ENCODE results near the gene UST. TPM values are rescaled to one million over a fixed set of nuclear protein-coding genes. Genes with fewer than 3 reads are reported as not detected.

UST gene
- total RNA-seq, 2 experiments from 2014 or later, result 1.5 to 2.3 TPM

- Mint-ChIP-seq H3K4me3 (no peak overlapping the region), H3K9me3 (ENCODE audit: low read depth) (no peaks in the 10 kb centered on the region), H3K27me3 (no peaks in the 10 kb centered on the region), H3K36me3 (peaks cover 15% of the 10 kb centered on the region), H3K4me1 (peaks cover 68% of the 10 kb centered on the region), H3K27ac (peak overlapping the region; percentile 7)
- DNase-seq (no peak), ATAC-seq (no peak)
- CTCF ChIA-PET, result interaction anchor here (1.0 to 3.5 kb wide), 6 partner anchors 12 to 408 kb away, joined by 3 to 28 read pairs (median 8); no protein-coding TSS in a partner anchor
Observed at GRCh38 chr6:149078211-149078782, 331.5 kb downstream of the UST start.

DNA sequence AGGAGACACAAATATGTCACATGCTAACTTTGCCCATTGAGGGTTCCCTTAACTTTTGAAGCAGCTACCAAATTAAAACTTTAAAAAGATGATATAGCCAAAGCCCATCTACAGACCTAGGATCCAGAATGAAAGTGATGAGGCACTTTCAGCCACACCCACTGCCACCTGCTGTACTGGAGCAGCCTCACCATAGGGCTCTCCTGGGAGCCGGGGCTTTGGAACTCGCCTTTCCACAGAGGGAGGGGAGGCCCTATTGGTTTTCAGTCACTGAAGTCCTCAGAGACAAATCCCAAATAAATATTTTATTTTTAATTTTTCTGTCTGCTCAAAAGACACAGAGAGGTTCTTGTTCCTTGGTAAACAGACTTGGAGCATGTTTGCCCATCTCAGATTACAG, 332.6 kb downstream of the UST start:
- ATAC-seq, result no peak

GRCh38 chr6:149079911-149080491, 333.2 kb downstream of the UST start:
- Mint-ChIP-seq H3K27ac (peak overlapping the region; percentile 31), H3K4me1 (peaks cover 85% of the 10 kb centered on the region), H3K4me3 (no peak overlapping the region), H3K36me3 (peaks cover 19% of the 10 kb centered on the region), H3K9me3 (ENCODE audit: low read depth) (no peaks in the 10 kb centered on the region), H3K27me3 (no peaks in the 10 kb centered on the region)
- DNase-seq (no peak), ATAC-seq (no peak)
- CTCF ChIA-PET, result interaction anchor here (0.8 to 1.8 kb wide), 9 partner anchors 14 to 353 kb away, joined by 3 to 12 read pairs (median 5); no protein-coding TSS in a partner anchor

More for the DNA sequence above, 332.6 kb downstream of the UST start:
- peaks cover 15% of the 10 kb centered on the region for H3K36me3 Mint-ChIP-seq
- no peaks in the 10 kb centered on the region for H3K27me3 Mint-ChIP-seq
- no peak for DNase-seq
- no peak overlapping the region for H3K27ac Mint-ChIP-seq
- no peaks in the 10 kb centered on the region for H3K9me3 Mint-ChIP-seq (ENCODE audit: low read depth)
- CTCF ChIA-PET, result interaction anchor here (0.9 to 1.8 kb wide), 3 partner anchors 50 to 353 kb away, joined by 3 to 12 read pairs (median 10); no protein-coding TSS in a partner anchor
- no peak overlapping the region for H3K4me3 Mint-ChIP-seq
- peaks cover 80% of the 10 kb centered on the region for H3K4me1 Mint-ChIP-seq

GRCh38 chr6:149080511-149080910, 333.7 kb downstream of the UST start:
- no peak for DNase-seq
- no peaks in the 10 kb centered on the region for H3K9me3 Mint-ChIP-seq (ENCODE audit: low read depth)
- no peak overlapping the region for H3K4me3 Mint-ChIP-seq
- CTCF ChIA-PET, result interaction anchor here (0.8 to 1.8 kb wide), 11 partner anchors 14 to 353 kb away, joined by 3 to 12 read pairs (median 5); no protein-coding TSS in a partner anchor
- ATAC-seq, result no peak
- no peaks in the 10 kb centered on the region for H3K27me3 Mint-ChIP-seq
- H3K27ac Mint-ChIP-seq, result peak overlapping the region; percentile 33
- peaks cover 21% of the 10 kb centered on the region for H3K36me3 Mint-ChIP-seq
- peaks cover 87% of the 10 kb centered on the region for H3K4me1 Mint-ChIP-seq

DNA sequence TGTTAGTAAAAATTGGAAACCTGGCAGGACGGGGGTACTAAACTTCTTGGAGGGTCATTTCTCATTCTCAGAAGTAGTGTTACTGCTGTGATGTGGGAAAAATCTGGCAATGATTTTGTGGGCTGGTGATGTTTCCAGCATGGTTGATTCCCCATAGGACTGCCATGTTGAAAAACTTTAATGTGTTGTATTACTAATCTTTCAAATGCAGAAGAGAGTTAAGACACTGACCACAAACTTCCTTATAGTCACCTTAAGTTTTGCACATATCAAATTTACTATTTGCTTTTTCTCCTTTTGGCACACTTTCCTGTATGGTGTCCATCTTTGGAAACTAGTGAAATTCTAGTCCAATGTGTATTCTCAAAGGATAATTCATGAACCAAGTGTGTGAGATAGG, 334.5 kb downstream of the UST start:
- CTCF ChIA-PET, result interaction anchor here (0.8 to 1.8 kb wide), 9 partner anchors 13 to 352 kb away, joined by 3 to 12 read pairs (median 5); no protein-coding TSS in a partner anchor
- Mint-ChIP-seq H3K4me1 (peaks cover 86% of the 10 kb centered on the region), H3K27me3 (no peaks in the 10 kb centered on the region), H3K9me3 (ENCODE audit: low read depth) (no peaks in the 10 kb centered on the region), H3K4me3 (no peak overlapping the region), H3K27ac (peak overlapping the region; percentile 33), H3K36me3 (peaks cover 23% of the 10 kb centered on the region)
- DNase-seq (no peak), ATAC-seq (no peak)

- ATAC-seq (peak; percentile 79), DNase-seq (peak; percentile 94)
- peak overlapping the region; percentile 18 for H3K4me3 Mint-ChIP-seq
- H3K27ac Mint-ChIP-seq, result peak overlapping the region; percentile 96
- H3K4me1 Mint-ChIP-seq, result peaks cover 87% of the 10 kb centered on the region
- H3K9me3 Mint-ChIP-seq (ENCODE audit: low read depth), result no peaks in the 10 kb centered on the region
- CTCF ChIA-PET, result interaction anchor here (0.6 to 7.5 kb wide), 19 partner anchors 13 to 435 kb away, joined by 3 to 74 read pairs (median 3); no protein-coding TSS in a partner anchor
- H3K27me3 Mint-ChIP-seq, result no peaks in the 10 kb centered on the region
- H3K36me3 Mint-ChIP-seq, result peaks cover 25% of the 10 kb centered on the region
Observed at GRCh38 chr6:149082320-149082719, 335.5 kb downstream of the UST start.

- peak overlapping the region; percentile 96 for H3K27ac Mint-ChIP-seq
- H3K9me3 Mint-ChIP-seq (ENCODE audit: low read depth), result no peaks in the 10 kb centered on the region
- H3K27me3 Mint-ChIP-seq, result no peaks in the 10 kb centered on the region
- no peak for DNase-seq
- H3K4me3 Mint-ChIP-seq, result peak overlapping the region; percentile 78
- peaks cover 24% of the 10 kb centered on the region for H3K36me3 Mint-ChIP-seq
- CTCF ChIA-PET, result interaction anchor here (0.8 to 7.5 kb wide), 10 partner anchors 14 to 348 kb away, joined by 3 to 74 read pairs (median 6); no protein-coding TSS in a partner anchor
- ATAC-seq, result peak; percentile 12
- H3K4me1 Mint-ChIP-seq, result peaks cover 87% of the 10 kb centered on the region
Observed at GRCh38 chr6:149084026-149084425, 337.2 kb downstream of the UST start.

- ATAC-seq (peak; percentile 62), DNase-seq (no peak)
- H3K9me3 Mint-ChIP-seq (ENCODE audit: low read depth), result no peaks in the 10 kb centered on the region
- H3K27ac Mint-ChIP-seq, result peak overlapping the region; percentile 96
- H3K4me1 Mint-ChIP-seq, result peaks cover 82% of the 10 kb centered on the region
- H3K4me3 Mint-ChIP-seq, result peak overlapping the region; percentile 78
- CTCF ChIA-PET, result interaction anchor here (0.8 to 7.5 kb wide), 19 partner anchors 9 to 347 kb away, joined by 3 to 74 read pairs (median 5); partner anchors contain the start of gene TAB2
- H3K36me3 Mint-ChIP-seq, result peaks cover 21% of the 10 kb centered on the region
- H3K27me3 Mint-ChIP-seq, result no peaks in the 10 kb centered on the region
Observed at GRCh38 chr6:149084808-149085556, 338.2 kb downstream of the UST start.

DNA sequence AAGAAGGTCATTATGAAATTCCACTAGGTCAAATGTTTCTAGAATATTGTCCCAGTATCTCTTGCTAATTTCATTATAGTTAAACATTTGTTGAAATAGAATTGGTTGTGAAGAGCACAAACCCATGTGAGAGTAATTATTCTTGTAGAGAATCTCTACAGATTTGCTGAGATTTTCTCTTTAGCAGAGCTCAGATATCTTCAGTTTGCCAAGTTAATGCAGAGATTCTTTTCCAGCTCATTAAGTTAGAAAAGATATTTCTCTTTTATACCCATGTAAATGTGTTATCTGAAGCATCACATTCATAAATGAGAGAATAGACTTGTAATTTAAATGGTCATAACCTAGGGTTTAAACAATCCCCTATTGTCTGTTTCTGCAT, 338.7 kb downstream of the UST start:
- DNase-seq, result no peak
- Mint-ChIP-seq H3K9me3 (ENCODE audit: low read depth) (no peaks in the 10 kb centered on the region), H3K27ac (peak overlapping the region; percentile 96), H3K4me3 (peak overlapping the region; percentile 78), H3K4me1 (peaks cover 82% of the 10 kb centered on the region), H3K27me3 (no peaks in the 10 kb centered on the region), H3K36me3 (peaks cover 26% of the 10 kb centered on the region)
- CTCF ChIA-PET, result interaction anchor here (0.8 to 7.5 kb wide), 15 partner anchors 10 to 346 kb away, joined by 3 to 74 read pairs (median 5); partner anchors contain the start of gene TAB2
- ATAC-seq, result no peak

DNA sequence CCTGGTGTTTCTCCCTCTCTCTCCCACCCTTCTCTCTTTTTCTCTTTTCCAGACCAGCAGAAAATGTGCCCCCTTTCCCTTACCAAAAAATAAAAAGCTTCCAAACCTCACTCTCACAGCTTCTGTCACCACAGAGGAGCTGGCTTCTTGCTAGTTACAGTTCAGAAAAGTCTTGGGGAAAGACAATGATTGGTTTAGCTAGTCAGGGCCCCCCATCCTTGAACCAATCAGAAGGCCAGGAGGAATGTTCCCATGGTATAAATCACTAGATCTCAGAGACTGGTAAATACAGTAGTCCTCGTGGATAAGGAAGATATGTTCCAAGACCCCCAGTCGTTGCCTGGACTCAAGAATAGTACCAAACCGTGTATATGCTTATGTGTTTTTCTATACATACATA, 339.5 kb downstream of the UST start:
- Mint-ChIP-seq H3K27ac (peak overlapping the region; percentile 96), H3K27me3 (no peaks in the 10 kb centered on the region), H3K9me3 (ENCODE audit: low read depth) (no peaks in the 10 kb centered on the region), H3K4me3 (peak overlapping the region; percentile 78), H3K4me1 (peaks cover 78% of the 10 kb centered on the region), H3K36me3 (peaks cover 29% of the 10 kb centered on the region)
- CTCF ChIA-PET, result interaction anchor here (1.4 to 7.5 kb wide), 5 partner anchors 9 to 346 kb away, joined by 3 to 74 read pairs (median 12); no protein-coding TSS in a partner anchor
- DNase-seq, result no peak
- no peak for ATAC-seq

DNA sequence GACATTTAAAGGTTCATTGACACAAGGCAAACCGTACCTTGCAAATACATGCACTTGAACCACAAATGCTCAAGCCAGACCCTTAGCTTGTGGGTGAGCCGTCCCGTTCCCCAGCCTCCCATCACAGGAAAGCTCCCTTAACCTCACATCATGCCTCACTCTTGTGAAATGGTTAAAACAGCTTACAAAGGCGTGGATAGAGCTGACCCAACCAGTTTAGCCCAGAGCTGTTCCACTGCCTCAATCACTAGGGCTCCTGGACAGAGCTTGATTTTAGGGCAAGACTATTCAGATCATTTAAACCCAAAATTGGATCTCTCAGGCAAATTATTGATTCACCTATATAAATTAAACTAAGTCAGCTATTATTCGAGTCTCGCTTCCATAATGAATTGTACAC, 341.1 kb downstream of the UST start:
- no peak for ATAC-seq
- H3K9me3 Mint-ChIP-seq (ENCODE audit: low read depth), result no peaks in the 10 kb centered on the region
- no peak overlapping the region for H3K27ac Mint-ChIP-seq
- peaks cover 33% of the 10 kb centered on the region for H3K36me3 Mint-ChIP-seq
- no peaks in the 10 kb centered on the region for H3K27me3 Mint-ChIP-seq
- CTCF ChIA-PET, result interaction anchor here (7.5 kb wide), 1 partner anchor 344 kb away, joined by 74 read pairs; no protein-coding TSS in a partner anchor
- peaks cover 73% of the 10 kb centered on the region for H3K4me1 Mint-ChIP-seq
- no peak overlapping the region for H3K4me3 Mint-ChIP-seq
- no peak for DNase-seq

DNA sequence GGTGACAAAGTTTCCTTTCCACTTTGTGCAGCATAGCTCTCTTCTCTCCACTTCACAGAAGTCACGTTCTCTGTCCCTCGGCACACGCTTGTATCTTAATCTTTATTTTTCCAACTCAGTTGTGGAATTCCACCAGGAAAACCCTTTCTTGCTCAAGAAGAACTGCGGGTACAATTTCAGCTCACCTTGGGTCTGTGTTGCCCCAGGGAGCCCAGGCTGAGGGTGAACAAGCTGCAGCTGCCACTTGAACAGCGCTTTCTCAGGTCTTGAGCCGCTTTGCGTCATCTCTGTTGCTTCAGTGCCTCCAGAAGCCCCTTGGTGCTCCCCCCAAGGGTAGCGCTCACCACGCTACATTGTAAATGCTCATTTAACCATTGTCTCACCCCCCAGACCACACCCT, 341.5 kb downstream of the UST start:
- DNase-seq (no peak), ATAC-seq (no peak)
- Mint-ChIP-seq H3K27ac (no peak overlapping the region), H3K9me3 (ENCODE audit: low read depth) (no peaks in the 10 kb centered on the region), H3K36me3 (peaks cover 33% of the 10 kb centered on the region), H3K4me1 (peaks cover 73% of the 10 kb centered on the region), H3K27me3 (no peaks in the 10 kb centered on the region), H3K4me3 (no peak overlapping the region)
- CTCF ChIA-PET, result interaction anchor here (7.5 kb wide), 1 partner anchor 344 kb away, joined by 74 read pairs; no protein-coding TSS in a partner anchor

DNA sequence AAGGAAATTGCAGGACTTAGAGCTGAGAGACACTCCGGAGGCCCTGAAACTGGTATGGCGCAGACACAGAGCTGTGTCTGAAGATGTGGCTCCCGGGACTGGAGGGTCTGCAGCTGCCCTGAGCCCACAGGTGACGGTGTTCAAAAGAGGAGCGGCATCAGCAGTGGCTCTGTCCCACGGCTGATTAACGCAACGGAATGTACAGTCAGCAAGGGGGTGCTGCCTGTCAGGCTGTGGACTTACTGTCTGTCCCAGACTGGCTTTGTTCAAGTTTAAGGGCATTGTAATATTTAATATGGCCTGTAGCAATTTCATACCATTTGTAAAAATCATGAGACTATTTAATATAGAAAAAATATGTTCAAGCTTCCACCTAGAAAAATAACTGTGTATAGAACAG, 342.7 kb downstream of the UST start:
- no peaks in the 10 kb centered on the region for H3K27me3 Mint-ChIP-seq
- no peak overlapping the region for H3K4me3 Mint-ChIP-seq
- H3K4me1 Mint-ChIP-seq, result peaks cover 73% of the 10 kb centered on the region
- peaks cover 33% of the 10 kb centered on the region for H3K36me3 Mint-ChIP-seq
- no peak for ATAC-seq
- no peaks in the 10 kb centered on the region for H3K9me3 Mint-ChIP-seq (ENCODE audit: low read depth)
- DNase-seq, result no peak
- no peak overlapping the region for H3K27ac Mint-ChIP-seq
- CTCF ChIA-PET, result interaction anchor here (1.3 to 1.8 kb wide), 2 partner anchors 39 to 352 kb away, joined by 3 to 4 read pairs; no protein-coding TSS in a partner anchor
